Endothelial cell of hepatic sinusoid (primary cell): ENCODE measurements around the gene RXRA.

ENCODE experiments used
- in situ Hi-C: cut with HindIII; loops from 2 replicates; pipeline ENCODE4 v1.10.0; 2017; ENCODE audit warnings: low sequenced_read_pairs

RXRA gene

DNA sequence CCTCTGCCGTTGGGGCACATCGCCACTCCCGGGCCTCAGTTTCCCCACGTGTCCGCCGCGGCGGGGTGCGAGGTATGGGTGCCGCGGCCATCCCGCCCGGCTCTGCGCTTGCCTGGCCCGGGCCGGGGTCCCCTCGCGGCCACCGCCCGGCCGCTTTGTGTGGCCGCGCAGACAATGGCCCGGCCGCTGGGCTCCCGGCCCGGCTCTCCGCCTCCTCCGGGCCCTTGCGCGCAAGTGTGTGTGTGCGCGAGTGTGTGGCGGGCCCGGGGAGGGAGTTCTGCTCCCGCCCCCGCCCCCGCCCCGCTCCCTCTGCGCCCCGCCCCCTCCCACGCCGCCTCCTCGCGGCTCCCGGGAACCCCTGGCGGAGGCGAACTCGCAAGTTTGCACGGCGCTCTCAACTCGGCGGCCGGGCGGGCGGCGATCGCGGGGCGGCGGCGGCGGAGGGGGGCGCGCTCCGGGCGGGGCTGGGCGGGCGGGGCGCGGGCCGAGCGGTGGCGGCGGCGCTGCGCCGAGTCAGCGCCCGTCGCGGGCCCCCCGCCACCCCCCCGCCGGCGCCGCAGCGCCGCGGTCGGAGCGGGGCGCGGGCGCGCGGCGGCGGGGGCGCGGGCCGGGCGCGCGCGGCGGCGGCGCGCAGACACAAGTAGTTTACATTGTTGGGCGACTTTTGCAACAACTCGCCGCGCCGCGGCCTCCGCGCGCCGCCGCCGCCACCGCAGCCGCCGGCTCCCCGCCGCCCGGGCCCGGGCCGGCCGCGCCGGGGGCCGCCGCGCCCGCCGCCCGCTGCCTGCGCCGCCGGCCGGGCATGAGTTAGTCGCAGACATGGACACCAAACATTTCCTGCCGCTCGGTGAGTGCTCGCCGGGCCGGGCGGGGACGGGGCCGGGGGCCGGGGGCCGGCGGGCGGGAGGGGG lies at the start of gene RXRA:
Gene RXRA, plus strand, starts transcription at position 643 of the 911 bp plus-strand sequence. Its CDS starts 177 bp downstream, at position 820.
- in situ Hi-C loops, result loop anchor here (5.0 kb wide), 1 partner anchor 116 kb away; no protein-coding TSS in a partner anchor

DNA sequence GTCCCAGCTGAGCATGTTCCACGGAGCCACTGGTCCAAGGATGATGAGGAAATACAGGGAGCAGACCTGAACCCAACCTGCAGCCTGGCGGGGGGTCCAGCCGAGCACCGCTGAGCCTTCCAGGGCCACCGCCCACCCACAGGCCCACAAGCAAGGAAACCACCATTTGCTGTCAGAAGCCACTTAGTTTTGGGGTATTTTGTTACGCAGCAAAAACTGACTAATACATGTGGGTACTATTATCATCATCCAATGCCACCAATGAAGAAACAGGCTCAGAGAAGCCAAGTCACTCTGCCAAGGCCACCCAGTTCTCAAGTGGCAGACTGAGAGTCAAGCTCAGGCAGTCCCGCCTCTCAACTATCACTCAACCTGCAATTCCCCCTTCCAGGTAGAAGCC lies 48.0 kb upstream of the RXRA start:
- in situ Hi-C loops, result no loop called here

DNA sequence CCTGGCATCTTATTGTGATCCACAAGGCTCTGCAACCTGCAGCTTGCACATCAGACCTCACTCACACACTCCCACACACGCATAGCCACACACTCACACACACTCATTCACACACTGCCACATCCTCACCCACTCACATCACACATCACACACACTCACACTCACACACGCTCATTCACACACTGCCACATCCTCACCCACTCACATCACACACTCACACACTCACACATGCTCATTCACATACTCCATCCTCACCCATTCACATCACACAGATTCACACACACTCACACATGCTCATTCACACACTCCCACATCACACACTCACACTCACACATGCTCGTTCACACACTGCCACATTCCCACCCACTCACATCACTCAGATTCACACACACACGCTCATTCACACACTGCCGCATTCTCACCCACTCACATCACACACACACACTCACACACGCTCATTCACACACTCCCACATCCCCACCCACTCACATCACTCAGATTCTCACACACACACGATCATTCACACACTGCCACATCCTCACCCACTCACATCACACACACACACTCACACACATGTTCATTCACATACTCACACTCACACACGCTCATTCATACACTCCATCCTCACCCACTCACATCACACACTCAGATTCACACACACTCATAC lies 47.1 kb upstream of the RXRA start:
- in situ Hi-C loops, result no loop called here

DNA sequence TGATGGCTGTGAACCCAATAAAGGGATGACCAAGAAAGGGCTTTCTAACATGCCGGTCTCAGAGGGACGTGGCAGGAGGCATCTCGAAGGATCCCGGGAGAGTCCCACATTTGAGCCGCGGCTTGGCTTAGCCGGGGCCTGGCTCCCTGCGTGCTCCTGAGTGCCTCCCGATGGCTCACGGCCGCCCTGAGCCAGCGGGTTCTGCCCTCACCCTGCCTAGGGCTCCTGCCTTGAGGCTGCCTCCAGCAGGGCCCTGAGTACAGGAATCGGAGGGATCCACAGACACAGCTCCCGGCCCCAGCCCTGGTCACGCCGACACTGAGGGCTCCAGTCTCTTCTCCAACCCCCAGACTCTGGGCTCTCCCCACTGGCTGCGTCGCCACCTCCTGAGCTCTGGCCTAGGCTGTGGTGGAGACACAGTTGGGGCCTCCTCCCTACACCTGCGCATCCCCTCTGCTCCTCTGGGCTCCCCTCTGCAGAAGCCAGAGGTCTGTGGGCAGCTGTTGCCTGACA lies 44.1 kb upstream of the RXRA start:
- in situ Hi-C loops, result no loop called here

DNA sequence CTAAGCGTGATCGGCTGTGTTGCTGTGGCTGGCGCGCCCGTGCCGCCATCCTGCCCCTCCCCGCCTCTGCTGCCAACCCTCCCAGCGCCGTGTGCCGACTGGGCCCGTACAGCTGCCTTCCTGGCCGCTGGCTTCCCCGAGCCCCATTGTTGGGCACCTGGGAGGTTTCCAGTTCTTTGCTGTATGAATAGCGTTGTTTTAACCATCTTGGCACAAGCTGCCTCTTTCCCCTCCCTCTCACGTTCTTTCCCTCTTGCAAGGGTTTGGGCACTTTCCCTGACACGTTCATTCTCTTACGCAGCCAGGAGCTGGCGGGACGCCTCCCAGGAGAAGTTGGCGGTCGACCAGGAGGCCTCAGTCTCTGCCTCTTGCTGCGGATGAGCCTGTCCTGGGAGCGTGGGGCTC lies 43.1 kb upstream of the RXRA start:
- in situ Hi-C loops, result no loop called here

DNA sequence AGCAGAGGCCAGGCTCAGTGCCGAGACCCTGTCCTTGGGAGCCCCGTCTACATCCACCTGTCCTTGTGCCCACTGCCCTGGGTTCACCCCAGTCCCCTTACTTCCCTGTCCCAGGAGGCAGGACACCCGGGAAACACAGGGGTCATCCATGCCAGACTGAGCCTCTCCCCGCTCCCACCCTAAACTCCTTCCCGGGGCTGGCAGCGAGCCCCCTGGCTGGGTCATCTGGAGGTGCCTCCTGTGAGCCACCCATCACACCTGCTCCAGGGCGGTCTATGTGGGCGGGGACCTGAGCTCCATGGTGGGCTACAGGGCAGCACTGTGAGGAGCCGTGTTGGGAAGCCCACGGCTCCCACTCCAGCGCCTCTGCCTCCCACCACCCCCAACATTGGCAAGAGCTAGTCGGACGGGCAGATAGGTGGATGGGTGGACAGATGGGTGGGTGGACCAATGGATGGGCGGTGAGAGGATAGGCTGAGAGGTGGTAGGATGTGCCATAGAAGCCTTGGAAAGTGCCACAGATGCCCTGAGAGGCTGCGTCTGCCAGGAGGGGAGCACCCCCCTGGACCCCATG lies 42.5 kb upstream of the RXRA start:
- in situ Hi-C loops, result no loop called here

DNA sequence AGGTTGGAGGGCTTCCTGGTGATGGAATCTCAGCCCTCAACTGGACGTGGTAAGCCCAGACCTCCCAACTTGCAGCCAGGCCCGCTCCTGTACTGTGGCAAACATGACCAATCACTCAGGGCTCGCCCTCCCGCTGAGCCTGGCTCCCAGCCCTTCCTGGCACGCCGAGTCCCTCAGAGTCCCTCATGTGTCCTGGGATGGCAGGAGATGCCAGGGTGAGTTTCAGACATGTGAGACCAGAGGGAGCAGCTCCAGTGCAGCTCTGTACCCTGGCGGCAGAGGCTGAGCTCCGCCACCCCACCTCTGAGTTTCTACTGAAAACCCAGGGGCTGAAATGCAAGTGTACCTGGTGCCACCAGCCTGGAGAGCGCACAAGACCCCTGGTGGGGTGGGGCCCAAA lies 42.0 kb upstream of the RXRA start:
- in situ Hi-C loops, result no loop called here

DNA sequence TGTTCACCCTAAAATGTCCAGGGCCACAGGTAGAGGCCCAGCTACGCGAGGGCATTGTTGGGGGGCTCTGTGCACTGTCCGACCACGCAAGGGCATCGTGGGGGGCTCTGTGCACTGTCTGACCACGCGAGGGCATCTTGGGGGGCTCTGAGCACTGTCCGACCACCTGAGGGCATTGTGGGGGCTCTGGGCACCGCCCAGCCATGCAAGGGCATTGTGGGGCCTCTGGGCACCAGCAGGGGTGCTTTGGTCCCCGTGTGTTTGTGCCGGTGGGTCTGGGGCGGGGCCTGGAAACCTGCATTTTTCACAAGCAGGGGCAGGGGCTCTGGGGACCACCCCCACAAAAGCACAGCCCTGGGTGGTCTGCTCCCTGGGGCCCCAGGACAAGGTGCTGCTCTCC lies 41.5 kb upstream of the RXRA start:
- in situ Hi-C loops, result no loop called here

DNA sequence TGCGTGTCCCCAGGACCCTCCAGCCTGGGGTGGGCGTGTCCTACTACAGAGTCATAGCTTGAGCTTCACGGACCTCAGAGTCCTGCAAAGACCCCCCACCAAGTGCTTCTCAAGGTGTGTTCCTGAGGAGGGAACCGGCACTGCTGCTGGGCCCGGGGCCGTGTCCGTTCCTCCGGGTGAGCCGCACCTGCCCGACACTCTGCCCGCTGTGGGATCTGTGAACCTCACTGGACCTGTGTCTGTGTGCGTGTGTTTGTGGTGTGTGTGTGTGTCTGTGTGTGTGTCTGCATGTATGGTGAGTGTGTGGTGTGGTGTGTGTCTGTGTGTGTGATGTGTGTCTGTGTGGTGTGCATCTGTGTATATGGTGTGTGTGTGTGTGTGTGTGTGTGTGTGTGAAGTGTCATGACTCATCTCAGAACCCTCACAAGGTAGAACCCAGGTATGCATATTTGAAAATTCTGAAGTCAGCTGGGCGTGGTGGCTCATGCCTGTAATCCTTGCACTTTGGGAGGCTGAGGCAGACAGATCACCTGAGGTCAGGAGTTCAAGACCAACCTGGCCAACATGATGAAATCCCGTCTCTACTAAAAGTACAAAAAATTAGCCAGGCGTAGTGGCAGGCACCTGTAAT lies 40.9 kb upstream of the RXRA start:
- in situ Hi-C loops, result no loop called here

DNA sequence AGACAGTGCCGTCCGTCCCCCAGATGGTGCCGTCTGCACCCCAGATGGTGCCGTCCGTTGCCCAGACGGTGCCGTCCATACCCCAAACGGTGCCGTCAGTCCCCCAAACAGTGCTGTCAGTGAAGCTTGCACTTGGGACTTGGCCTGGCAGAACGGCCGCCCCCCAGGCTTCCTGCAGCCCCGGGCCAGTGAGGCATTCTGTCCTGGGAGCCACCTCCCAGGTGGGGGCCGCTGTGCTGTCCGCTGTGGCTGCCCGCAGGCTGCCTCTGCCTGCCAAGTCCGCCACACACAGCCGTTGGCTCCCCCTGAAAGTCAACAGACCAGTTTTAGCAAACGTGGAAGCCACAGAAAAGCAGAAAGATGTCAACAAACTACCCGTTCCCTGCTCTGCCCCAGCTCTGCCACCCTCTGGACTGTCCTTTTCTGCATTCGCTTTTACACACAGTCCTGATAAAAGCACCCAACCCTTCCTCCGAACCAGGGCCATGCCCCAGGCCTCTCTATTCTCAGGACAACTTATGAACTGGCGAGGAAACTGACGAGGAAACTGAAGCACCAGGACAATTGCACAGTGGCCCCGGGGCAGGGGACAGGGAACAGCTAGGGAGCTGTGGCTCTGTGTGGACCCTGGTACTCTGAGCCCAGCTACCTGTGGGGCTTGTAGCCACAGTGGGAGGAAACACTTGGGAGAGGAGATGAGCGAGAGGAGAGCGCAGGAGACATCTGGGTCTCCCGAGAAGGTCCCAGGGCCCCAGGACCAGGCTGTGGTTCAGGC lies 39.6 kb upstream of the RXRA start:
- in situ Hi-C loops, result no loop called here

DNA sequence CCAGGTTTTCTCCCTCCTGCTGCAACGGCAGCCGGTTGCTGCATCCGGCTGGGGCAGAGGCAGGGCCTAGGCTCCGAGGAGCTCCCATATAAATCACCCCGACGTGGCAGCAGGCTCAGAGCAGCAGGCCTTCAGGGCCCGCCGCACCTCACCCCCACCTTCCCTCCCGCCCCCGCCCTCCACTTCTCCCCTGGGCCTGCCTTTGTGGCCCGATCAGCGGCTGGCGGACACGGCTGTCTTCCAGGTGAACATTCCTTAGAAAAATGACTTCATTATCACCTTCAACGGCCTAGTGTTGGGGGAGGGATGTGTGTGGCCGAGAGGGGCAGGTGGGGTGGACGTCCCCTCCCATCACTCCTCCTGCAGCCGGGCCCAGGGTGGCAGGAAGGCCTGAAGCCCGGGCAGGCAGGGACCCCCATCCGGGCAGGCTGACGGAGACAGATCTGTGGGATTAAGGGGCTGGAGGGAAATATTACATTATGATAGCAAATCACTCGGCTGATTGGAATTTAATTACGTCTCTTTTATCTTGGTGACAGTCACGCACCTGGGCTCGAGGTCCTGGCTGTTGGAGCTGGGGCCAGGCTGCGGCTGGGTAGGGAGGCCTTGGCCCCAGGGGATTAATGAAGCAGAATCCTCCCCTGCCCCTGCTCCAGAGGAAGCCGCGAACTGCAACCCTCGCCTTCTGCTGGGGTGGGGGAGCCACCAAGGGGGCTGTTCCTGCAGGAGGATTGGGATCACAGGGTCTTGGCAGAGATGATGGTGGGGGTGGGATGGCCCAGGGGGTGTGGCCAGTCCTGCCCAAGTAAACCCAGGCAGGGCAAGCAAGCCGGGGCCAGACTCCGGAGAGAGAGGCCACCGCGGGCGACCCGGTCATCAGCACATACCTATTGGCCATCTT lies 38.4 kb upstream of the RXRA start:
- in situ Hi-C loops, result no loop called here

DNA sequence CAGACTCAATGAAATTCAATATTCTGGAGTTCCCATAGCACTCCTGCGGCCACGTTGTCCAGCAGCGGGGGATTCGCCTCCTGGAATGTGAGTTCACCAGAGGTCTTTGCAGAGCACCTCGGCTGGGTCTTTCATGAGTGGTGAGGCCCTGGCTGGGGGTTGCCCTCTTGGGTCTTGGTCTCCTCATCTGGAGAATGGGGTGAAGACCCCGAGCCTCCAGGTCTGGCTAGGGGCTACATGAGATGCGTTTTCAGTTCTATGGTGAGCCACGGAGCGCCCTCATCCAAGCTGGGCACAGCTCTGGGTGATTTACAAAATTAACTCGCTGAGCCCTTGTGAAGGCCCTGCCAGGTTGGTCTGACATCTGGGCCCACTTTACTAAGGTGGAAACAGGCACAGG lies 37.5 kb upstream of the RXRA start:
- in situ Hi-C loops, result no loop called here

DNA sequence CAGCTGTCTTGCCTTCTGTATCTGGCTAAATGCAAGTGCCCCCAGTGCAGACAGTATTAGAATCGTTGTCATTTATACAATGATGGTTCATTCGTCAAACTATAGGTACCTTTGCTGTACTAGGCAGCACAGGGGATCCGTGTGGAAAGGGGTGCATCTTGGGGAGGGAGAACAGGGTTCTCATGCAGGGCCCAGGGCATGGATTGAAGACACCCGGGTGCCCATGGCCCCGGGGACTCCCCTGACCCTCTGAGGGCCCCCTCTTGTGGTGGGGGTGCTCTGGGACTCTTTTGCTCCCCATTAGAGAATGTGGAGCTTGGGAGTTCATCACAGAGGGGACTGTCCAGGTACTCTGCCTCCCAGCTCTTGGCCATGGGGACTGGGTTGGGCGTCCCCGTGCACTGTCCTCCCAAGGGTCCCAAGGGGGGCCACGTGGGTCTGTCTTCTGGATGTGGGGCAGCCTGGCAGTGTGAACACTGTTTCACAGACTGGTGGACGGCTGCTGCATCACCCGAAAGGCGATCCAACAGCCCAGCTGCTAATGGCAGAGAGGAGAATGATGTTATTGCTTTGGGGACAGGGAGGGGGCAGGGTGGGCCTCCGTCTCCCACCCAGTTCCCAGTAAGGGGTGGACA lies 36.9 kb upstream of the RXRA start:
- in situ Hi-C loops, result no loop called here

DNA sequence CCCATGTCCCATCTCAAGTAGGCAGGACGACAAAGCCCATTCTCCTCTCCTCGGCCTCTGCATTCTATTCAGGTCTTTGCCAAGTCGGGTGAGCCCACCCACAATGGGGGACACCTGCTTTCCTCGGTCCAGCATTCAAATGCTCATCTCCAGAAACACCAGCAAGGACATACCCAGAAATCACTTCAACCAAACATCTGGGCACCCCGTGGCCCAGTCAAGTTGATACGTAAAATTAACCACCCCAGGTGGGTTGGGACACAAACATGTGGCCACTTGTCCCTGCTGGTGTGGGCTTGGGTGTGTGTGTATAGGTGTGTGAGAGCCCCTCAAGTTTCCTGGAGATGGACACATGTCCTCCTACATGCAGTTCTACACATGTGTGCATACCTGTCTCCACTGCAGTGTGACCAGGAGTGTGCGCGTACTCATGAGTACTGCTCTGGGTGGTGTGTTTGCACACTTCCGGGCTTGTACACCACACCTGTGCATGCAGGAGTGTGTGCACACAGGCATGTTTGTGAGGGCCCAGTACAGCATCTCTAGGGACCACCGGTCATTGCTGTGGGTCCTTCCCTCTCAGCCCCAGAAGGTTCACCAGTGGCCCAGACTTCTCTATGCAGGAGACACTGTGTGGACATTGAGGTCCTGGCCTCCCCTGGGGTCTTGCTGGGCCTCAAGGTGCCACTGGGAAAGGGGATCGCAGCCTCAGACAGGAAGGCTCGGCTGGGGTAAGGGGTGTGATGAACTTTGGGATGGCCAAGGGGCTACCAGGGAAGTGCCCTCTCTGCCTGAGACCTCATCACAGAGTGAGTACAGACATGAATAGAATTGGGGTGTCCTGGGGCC lies 35.4 kb upstream of the RXRA start:
- in situ Hi-C loops, result no loop called here

DNA sequence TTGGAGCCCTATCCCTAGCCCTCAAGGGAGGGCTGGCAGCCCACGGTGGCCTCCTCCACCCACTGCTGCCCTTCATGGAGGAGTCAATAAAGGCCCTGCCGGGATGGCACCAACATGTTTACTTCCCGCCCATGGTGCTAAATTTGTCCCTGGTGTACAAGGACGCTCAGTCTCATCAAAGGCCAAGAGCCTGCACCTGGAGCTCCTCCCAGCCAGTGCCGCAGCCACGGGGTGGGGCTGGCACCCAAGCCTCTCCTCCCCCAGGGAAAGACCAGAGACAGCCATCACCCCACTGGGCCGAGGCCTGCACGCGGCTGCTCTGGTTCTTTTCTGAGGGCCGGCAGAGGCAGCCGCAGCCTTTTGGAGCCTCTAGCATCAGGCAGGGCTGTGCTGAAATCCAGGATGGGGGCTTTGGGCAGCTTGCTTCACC lies 34.8 kb upstream of the RXRA start:
- in situ Hi-C loops, result no loop called here

DNA sequence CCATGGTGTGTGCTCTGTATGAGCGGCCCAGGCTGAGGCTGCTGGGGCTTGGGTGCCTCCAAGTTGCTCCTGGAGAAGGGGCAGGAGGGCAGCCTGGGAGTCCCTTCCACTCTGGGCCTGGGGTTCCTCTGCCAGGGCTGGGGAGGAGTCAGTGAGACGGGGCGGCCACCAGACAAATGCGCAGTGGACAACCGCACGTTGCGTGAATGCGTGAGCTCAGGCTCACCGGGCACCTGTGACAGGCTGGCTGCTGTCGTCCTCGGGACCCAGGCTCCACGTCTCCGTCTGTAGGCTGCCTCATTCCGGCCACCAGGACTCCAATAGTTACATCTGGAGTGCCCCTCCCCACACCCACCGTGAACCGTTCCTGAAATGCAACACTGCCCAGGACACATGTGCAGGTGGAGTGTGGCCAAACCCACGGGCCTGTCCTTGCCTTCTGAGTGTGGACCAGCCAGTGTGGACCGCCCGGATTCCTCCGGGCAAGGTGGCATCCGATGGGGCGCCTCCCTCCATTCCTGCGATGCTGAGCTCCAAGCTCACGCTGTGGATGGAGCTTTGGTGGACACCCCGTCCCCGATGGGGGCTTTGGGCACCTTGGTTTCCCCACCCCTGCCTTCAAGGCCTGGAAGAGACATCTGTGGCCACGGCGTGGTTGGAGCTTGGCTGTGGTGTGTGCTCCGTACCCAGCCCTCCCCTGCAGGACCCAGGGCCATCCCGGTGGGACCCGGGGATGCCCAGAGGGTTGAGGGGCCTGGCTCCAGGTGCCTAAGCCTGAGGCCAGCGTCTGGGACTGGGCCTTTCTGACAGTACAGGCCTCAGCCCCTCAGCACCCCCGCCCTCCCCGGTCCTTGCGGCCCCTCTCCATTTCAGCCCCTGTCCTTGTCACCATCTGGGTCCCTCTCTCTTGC lies 34.0 kb upstream of the RXRA start:
- in situ Hi-C loops, result no loop called here

DNA sequence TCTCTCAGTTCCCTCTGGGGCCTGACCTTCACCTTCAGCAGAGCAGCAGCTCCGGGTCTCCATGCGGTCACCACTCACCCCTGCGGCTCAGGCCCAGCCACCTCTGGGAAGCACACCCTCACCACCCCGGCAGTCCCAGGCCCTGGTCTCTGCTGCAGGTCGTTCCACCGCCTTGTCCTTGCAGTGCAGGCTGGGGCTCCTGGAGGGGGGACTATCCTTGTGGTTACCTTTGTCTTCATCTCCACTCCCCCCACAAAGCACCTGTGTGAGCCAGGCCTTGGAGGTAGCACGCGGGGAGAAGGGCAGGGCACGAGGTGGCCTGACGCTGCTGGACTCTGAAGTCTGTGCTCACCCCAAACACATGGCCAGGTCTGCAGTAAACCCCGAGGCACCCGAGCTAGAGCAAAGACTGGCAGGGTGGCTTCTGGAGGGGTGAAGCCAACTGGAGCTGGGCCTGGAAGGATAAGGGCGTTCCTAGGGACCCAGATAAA lies 33.2 kb upstream of the RXRA start:
- in situ Hi-C loops, result no loop called here
